GM12801 (cell line): ENCODE results near the gene CMTR1.

Experiments used
- TF ChIP-seq, protein P1 (sequence below): IDR thresholded peaks from one replicate; pipeline ENCODE4 v1.5.1; 2011; ENCODE audit warnings: control low read depth; ENCODE audit not compliant: insufficient read length; ENCODE audit errors: extremely low read depth

CMTR1 gene

DNA sequence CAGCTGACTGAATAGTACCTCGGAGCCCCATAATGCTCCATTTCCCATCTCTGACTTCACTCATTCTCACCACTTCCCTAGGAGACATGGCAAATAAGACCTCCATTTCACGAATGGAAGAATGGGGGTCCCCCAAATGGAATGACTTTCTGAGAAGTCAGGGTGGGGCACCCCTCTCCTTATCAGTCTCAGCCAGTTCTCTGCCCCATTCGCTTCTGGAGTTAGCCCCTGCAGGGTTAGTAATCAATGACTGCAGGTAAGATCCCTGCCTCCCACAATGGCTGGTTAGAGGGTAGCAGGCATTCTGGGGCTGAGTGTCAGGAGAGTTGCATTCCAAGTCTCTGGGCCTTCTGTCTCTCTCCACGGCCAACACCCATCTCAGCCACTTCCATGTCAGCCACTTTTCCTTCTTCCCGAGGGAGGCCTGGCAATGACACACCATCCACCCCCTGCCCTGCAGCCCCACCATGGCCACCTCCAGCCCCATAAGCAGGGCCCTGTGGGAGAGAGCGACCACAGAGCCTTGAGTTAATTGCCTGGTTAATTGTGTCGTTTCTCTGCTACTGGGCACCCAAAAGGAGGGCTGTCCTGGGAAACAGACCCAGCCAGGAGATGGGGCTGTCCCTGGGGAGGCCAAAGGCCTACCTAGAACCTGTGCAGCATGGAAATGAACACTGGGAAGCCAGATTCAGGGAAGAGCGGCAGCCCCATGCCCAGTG lies 53.3 kb downstream of the CMTR1 start:
- TF ChIP-seq, protein P1, sequence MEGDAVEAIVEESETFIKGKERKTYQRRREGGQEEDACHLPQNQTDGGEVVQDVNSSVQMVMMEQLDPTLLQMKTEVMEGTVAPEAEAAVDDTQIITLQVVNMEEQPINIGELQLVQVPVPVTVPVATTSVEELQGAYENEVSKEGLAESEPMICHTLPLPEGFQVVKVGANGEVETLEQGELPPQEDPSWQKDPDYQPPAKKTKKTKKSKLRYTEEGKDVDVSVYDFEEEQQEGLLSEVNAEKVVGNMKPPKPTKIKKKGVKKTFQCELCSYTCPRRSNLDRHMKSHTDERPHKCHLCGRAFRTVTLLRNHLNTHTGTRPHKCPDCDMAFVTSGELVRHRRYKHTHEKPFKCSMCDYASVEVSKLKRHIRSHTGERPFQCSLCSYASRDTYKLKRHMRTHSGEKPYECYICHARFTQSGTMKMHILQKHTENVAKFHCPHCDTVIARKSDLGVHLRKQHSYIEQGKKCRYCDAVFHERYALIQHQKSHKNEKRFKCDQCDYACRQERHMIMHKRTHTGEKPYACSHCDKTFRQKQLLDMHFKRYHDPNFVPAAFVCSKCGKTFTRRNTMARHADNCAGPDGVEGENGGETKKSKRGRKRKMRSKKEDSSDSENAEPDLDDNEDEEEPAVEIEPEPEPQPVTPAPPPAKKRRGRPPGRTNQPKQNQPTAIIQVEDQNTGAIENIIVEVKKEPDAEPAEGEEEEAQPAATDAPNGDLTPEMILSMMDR: no peak

DNA sequence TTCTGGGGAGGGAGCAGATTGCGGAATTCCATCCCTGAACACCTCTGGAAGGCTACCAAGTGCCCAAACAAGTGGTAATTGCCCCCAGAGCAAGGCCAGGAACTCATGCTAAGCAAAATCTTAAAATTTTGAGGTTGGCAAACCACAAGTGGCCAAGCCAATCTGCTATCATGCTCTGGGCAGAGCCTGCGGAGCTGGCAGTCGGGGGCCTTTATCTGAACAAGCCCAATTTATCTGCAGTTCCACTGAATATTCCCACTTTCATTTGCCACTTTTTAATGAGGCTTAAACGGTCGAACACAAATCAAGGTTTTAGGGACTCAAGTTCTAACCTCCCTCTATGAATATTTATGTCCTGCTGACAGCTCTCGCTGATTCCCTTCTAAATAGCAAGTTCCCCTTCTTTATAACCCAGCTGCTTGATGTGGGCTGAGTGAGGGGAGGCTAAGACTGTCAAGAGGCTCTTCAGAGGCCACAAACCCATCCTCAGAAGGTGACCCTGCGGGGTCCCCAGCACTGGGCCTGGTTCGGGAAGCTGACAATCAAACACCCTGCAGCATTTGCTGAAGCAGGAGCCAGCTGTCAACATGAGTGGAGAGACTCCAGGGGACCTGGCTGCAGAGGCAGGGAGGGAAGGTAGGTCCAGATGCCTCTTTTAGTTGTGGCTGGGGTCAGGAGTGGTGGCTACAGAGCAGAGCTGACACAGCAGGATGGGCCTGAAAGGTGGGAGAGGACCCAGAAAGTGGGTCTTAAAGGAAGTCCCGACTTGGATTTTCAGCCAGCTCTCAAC lies 54.8 kb downstream of the CMTR1 start:
- TF ChIP-seq, protein P1: no peak

DNA sequence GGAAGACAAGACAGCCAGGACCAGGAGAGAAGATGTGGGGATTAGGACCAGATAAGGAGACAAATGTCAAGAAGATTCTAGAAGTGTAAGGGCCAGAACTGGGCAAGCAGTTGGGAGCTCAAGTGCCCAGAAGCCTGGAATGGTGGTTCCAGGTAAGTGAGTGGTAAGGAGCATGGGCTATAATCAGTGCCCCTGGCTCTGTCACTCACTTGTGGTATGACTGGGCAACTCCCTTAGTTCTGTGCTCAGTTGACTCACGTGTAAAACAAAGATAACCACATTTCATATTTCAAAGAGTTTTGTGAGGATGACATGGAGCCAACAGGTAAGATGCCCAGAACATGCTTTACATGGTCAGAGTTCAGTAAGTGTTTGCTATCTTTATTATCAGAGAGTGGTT lies 55.5 kb downstream of the CMTR1 start:
- TF ChIP-seq, protein P1: no peak

DNA sequence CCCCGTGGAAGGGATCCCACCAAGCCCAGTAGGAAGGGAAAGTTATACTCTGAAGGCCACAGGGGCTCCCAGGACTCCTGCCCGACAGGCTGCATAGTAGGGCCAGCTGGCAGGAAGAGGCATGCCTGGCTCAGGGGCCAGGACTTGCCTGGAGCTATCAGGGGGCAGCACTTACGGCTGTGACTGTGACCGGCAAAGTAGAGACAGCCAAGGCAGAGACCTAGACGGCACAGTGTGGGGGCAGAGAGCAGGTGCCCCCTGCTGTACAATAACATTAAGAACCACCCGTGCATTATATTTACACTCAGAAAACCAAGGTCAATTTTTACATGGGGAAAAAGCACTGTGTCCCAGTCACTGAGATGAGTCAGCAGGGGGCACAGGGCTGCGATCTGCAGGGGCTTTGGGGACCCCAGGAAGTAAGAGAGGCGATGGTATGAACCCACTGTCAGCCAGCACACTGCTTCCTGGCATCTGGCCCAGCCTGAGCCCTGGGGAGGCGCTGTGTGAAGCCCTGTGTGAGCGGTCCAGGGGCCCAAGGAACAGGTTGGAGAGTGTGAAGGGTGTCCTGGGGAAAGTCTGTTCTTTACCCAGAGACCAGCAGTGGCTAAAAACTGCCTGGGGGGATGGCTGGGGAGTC lies 56.8 kb downstream of the CMTR1 start:
- TF ChIP-seq, protein P1: no peak

DNA sequence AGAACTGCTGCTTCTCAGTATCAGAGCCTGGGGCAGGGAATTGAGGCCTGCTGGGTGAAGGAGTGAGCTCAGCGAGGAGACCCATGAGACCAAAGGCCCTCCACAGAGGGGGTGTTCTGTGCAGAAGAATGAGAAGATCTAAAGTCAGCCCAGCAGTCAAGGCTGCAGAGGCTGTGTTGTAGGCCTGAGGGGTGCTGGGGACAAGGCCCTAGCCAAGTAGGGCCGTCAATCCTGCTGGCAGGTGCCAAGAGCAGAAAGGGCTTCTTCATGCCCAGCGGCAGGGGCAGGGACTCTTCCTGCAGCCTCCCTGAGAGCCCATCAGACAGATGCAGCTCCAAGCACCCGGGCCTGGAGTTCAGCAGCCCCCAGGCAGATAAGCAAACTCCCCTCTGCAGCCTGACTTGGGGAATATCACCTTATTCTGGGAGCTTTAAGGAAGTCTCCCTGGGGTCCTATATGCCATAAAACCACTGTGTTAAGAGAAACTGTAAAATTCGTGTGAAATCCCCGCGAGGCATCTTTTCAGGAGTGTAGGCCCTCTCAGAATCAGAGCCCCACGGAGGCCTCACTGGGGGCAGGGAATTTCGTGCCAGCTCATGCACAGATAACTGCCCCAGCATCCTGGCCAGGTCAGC lies 57.6 kb downstream of the CMTR1 start:
- TF ChIP-seq, protein P1: no peak

DNA sequence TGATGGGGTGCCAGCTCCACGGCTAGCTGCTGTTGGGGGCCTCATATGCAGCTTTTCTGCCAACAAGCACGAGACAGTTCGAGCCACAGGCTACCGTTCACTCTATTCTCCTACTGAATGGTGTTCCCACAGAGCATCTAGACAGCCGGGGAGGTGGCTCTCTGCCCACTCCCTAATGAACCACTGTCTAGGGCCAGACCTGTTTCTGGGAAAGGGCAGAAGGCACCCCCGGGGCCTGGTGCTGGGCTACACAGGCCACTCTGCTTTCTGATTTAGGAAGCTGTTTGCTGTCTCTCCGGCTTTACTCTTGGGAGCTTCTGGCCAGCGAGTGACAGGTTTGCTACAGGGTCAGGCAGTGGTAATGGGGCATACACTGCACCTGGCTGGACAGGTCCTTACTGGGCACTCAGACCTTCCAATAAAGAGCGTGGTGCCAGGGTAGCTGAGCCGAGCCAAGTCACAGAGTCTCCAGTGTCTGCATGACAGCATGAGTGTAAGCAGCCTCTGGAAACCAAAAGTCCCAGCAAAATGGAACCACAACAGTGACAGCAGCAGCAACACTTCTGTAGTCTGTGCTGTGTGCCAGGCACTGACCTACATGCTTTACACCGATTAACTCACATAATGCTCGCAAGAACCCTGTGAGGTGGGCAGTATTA lies 58.3 kb downstream of the CMTR1 start:
- TF ChIP-seq, protein P1: no peak

DNA sequence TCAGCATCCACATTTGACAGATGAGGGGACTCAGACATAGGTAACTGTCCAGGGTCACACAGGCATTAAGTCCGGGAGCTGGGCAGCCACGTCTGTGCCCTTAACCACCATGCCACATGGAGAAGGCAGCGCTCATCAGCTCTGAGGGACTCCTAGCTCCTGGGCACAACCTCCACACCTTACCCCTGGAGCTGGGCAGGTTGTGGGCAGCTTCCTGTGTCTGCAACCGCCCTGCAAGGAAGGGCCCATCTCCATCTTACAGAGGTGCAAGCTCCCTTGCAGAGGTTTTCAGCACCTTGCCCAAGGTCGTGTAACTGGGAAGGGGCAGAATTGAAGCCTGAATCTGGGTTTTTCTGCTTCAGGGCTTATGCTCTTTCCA lies 58.8 kb downstream of the CMTR1 start:
- TF ChIP-seq, protein P1: no peak
